GM12801 (cell line): Measurements from ENCODE around the gene LLGL1.

ENCODE experiments used
- CTCF ChIP-seq: IDR thresholded peaks from one replicate; pipeline ENCODE4 v1.5.1; 2011; ENCODE audit warnings: control low read depth; ENCODE audit not compliant: insufficient read length; ENCODE audit errors: extremely low read depth

Gene LLGL1

GRCh38 chr17:18254888-18255649 is 29.6 kb downstream of the LLGL1 start:
- no peak for TF ChIP-seq CTCF

GRCh38 chr17:18256351-18256750 is 30.9 kb downstream of the LLGL1 start:
- no peak for TF ChIP-seq CTCF

- TF ChIP-seq CTCF = no peak
Measured at GRCh38 chr17:18256776-18257175, 31.3 kb downstream of the LLGL1 start.

GRCh38 chr17:18257268-18257981 is 32.0 kb downstream of the LLGL1 start:
- TF ChIP-seq CTCF = no peak

- no peak for TF ChIP-seq CTCF
Measured at GRCh38 chr17:18257982-18258355, 32.5 kb downstream of the LLGL1 start.

GRCh38 chr17:18258356-18259038 is 33.1 kb downstream of the LLGL1 start, which contains the start of gene FLII:
Gene FLII (minus strand): TSS chr17:18258738. CDS start chr17:18258690, 48 bp downstream.
- TF ChIP-seq CTCF = no peak

GRCh38 chr17:18259621-18260331 is 34.3 kb downstream of the LLGL1 start:
- no peak for TF ChIP-seq CTCF
